Endometrial microvascular endothelial cells (primary cell): Measurements from ENCODE around the gene DYNC2H1. TPM values are rescaled to one million over a fixed set of nuclear protein-coding genes. Genes with fewer than 3 reads are reported as not detected.
"Not testable (repeated sequence)": the region's sequence is repeated elsewhere in the genome, so short reads cannot be mapped to it uniquely, and the experiment has no call there.

Experiments used
- in situ Hi-C: cut with HindIII; loops from 2 replicates; pipeline ENCODE4 v1.10.0; 2017; ENCODE audit warnings: low sequenced_read_pairs, low pct_unique_long_range_greater_than_20kb; ENCODE audit errors: inconsistent ontology term
- total RNA-seq: library from RNA; depleted of rRNA; stranded (reverse); fragments of >200 nt; gene quantifications from one replicate; pipeline ENCODE4 v1.2.3, GENCODE V29; 2015; ENCODE audit errors: inconsistent ontology term

DYNC2H1 gene
- total RNA-seq, 1 donor from 2014 or later = 8.4 TPM

DNA sequence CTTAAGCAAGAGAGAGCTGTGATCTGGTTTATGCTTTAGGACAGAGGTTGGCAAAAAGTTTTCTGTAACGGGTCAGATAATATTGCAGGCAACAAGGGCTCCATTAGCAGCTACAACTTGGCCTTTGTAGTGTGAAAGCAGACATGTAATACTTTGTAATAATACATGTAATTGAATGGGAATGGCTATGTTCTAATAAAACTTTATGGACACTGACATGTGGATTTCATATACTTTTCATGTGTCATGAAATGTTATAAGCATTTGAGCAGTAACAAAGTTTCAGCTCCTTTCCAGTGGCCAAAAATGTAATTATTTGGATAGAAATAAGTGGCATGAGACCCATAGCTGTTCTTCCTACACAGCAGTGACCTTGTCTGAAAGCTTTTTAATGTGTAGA, 3.1 kb downstream of the DYNC2H1 start:
- in situ Hi-C loops = no loop called here

DNA sequence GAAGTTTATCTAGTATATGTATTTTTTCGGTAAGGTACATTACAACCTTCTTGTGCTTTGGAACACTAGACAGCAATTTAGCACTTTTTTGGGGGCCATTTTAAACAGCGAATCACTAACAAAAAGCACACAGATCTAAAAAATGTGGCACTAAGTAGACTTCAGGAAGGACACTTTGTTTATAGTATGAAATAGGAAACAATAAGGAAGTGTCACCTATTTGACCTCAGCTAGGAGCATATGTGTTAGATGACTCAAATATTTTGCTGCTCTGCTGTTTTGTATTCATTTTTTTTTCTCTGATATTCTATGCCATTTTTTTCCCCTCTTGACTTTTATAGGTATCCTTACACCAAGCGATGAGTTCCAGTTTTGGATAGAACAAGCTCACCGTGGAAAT, 5.6 kb downstream of the DYNC2H1 start:
- in situ Hi-C loops = no loop called here

DNA sequence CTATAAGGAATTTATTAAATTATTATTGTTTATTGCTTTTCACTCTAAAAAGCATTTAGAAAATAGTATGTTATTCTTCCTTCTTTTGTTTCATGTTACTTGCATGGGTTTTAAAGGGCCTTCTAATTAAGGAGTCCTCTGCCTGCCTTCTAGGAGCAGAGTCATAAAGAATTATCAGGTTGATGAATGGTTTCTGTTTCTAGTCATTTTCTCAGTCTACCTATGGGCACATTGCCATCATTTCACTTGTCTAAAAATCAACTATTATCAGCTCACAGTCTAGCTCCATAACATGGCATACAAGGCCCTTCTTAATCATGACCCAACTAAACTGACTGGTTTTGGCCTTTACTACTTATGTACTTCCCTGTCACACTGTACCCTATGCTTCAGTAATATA, 16.2 kb downstream of the DYNC2H1 start:
- in situ Hi-C loops = no loop called here

DNA sequence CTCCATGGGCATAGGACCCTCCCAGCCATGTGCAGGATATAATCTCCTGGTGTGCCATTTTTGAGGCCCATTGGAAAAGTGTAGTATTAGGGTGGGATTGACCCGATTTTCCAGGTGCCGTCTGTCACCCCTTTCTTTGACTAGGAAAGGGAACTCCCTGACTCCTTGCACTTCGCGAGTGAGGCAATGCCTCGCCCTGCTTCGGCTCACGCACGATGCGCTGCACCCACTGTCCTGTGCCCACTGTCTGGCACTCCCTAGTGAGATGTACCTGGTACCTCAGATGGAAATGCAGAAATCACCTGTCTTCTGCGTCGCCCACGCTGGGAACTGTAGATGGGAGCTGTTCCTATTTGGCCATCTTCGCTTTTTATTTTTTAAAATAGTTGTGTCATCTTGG, 32.8 kb downstream of the DYNC2H1 start:
- in situ Hi-C loops = not testable (repeated sequence)

DNA sequence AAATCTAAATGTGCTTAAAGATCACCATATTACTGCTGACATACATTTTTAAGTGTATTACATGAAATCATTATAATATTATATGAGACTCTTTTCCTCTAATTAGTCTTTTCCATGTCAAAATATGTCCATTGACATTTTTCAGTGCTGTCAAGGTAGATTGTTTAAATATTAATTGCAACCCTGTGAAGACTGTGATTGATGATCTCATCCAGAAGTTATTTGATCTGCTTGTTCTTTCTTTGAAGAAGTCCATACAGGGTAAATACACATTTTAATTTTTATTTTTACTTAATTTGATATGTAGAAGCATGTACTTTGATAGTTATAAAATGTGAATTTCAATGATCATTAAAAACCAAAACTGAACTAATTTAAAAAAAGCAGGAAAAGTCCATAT, 38.4 kb downstream of the DYNC2H1 start:
- in situ Hi-C loops = no loop called here

DNA sequence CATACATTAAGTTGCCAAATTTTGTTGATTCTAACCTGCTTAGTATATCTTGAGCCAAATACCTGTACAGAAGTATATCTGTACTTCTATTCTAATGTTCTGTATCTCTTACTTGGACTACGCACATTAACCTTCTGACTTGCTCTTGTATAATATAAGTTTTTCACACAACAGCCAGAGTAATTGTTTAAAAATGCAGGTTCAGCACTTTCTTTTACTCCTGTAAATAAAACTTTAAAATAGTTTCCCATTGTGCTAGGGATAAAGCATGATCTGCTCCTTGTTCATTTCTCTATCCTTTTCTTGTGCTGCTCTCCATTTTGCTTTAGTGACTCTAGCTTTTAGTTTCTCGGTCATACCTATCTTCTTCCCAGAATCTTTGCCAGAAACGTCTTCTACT, 48.3 kb downstream of the DYNC2H1 start:
- in situ Hi-C loops = no loop called here

DNA sequence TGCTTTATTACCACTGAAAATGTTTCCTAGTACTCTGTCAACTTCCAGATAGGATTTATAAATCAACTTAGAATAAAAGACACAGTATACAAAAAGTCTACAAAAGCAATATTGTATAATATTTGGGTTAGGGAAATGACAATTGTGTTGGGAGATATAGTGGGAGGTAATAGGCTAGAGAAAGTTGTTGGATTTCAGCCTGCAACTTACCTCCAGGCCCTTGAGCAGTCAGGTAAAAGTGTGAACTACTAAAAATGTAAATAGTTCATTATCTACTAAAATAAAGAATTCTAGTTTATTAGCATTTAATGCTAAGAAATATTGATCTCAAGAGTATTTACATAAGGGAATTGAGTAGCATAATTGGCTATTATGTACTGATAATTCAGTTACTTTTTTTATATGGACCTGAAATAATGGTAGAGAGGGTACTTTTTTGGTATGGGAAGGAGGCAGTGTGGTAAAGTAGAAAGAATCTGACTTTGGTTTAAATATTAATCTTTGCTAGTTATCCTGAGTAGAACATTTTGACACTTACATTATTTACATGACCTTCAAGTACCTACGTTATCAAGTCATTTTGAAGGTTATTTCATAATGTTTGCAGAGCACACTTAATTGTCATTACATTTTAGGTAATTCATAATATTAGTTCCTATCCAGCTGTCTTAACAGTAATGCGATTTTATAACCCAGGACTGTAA, 55.0 kb downstream of the DYNC2H1 start:
- in situ Hi-C loops = no loop called here

DNA sequence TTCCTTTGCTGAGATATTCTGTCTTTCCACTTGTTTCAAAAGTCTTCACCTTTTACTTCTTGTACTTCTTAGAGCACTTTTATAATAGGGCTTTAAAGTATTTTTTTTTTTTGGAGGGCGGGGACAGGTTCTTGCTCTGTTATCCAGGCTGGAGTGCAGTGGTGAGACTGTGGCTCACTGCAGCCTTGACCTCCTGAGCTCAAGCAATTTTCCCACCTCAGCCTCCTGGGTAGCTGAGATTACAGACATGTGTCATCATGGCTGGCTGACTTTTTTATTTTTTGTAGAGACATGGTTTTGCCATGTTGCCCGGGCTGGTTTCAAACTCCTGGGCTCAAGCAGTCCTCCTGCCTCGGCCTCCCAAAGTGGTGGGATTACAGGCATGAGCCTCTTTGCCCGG, 57.9 kb downstream of the DYNC2H1 start:
- in situ Hi-C loops = no loop called here

DNA sequence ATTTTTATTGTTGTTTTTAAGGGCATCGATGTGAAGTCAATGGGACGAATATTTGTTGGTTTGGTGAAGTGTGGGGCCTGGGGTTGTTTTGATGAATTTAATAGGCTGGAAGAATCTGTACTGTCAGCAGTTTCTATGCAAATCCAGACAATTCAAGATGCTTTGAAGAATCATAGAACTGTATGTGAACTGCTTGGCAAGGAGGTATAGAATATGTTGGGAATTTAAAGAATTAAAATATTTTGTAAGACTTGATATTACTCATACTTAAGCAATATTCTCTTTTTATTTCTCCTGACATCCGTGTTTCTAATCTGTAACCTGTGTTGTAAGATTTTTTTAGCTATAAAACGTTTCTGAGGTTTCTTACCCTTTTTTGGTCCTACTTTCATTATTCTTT, 61.6 kb downstream of the DYNC2H1 start:
- in situ Hi-C loops = no loop called here

DNA sequence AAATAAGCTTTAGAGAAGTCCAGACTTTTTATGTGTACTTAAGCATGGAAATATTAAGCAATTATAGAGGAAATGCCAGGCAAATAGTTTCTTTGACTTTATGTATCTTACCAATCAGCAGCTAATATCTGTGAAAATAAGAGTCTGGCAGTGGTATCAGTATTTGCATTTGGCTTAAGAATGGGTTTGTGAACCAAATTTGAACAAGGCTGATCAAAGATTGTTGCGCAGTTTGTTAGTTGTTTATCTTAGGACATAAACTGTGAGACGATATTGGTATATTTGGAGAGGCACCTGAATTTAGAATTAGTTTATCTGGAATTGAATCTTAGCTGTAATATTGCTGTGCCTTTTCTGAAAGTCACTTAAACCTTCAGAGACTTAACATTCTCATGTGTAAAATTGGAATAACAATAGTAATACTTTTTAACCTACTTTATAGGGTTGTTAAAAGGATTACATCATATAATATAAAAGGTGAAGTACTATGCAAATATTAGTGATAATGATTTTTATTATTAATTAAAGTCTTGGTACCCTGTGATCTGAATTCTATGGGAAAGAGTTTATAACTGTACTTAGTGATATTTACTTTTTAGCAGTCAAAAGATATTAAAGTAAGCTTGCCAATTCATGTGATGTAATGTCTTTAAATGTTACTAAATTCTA, 66.4 kb downstream of the DYNC2H1 start:
- in situ Hi-C loops = no loop called here

DNA sequence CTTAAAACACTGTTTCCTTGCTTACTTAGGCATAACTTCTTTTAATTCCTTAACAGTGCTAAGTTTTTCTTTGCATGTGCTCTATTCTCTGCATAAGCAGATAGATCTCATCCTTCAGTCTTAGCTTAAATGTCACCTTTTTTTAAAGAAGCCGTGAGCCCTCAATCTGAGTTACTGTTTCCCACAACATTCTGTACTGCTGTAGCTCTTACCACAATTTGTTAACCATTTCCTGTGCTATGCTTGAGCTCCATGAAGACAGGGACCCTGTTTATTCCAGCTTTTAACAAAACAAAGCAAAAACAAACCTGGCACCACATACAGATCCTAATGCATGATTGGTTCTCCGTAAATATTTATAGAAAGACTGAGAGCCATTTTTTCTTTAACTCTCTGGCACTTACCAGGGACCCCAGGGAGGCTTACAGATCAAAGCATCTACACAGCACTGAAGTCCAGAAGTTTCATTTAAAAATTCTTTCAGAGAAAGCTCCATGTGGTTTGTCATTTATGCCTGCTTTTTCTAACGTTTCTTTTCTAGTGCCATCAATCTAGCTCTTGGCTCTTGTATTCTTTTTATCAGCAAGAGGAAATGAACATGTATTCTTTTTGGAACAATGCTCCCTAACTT, 74.9 kb downstream of the DYNC2H1 start:
- in situ Hi-C loops = no loop called here

DNA sequence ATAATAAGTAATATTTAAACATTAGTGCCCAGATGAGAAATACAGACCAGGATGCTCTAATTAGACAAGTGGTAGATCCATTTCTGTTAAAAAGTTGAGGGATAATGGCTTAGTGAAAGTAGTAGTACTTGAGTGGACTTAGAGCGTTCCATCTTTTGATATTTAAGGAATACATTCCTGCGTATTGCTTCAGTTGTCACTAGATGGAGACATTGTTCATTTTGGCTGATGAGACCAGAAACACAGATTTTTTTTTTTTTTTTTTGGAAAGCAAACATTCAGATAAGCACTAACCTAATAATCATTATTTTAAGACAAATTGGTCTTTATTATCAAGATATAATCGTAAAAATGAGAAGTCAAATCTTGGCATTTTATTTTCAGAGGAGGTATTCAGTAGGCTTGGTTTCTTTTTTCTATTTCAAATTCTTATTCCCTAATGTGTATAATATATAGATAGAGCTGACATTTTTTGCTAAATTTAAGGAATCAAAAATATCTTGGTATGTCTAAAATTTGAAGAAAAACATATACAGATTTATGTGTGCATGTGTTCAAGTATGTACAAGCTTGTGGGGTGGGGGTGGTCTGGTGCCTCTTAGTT, 92.9 kb downstream of the DYNC2H1 start:
- in situ Hi-C loops = no loop called here

DNA sequence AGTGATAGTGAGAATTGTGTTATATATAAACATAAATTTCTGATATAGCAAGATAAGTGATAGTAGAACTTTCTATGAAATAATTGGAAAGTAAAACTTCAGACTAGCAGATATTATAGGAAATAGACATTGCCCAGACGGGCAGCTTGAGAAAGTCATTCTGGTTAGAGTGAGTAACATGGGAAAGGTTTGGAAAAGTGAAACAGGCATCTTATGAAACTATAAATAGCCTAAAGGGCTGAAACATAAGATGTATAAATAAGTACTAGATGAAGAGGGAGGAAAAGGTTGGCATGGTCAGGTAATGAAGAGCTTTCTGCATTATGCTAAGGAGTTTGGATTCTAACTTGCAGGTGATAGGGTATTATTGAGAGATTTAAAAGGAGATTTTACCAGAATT, 101.3 kb downstream of the DYNC2H1 start:
- in situ Hi-C loops = no loop called here

DNA sequence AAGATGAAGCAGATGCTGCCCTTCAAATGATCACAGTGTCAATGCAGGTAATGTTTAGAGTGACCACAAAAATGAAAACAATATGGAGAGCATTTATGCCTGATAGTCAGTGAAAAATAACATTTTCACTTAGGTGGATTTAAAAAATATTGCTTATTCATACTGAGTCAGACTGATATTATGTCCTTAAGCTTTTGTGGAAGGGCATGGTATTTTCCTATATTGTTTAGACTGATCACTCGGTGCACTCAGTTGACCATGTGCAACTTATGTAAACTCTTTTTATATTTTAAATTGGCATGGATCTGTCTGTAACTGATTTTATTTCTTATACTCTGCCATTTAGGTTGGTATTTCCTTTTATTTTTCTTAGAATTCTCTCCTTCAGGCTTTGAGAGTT, 106.6 kb downstream of the DYNC2H1 start:
- in situ Hi-C loops = no loop called here

DNA sequence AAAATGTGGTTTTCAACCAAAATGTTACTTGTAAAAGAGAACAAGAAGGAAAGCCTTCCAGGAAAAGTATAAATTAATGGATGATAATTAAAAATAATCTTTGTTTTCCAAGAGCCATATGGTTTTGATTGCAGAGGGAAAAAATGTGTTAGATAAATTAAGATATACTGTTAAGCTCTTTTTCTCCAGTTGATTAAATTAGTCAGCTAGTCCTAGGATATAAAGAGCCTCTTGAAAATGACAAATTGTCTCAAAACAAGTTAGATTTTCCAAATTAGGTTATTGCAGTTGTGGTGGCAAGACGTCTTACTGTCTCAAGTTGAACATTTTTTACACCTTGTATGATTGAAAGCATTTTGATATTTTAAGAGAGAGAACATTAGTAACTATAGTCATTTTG, 110.9 kb downstream of the DYNC2H1 start:
- in situ Hi-C loops = no loop called here

DNA sequence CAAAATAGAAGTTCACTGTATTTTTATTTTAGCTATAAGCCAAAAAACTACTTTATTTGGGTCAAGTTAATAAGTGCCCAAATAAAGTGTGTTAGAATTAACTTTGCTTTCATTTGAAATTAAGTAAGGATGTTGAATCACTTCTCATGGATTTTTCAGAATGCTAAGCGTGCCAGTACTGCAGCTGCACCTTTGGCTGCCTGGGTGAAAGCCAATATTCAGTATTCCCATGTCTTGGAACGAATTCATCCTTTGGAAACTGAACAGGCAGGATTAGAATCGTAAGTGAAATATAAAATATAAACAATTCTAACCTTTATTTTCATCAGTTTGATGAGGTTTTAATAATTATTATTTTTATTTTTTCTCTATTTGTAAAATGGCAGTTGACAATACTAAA, 113.6 kb downstream of the DYNC2H1 start:
- in situ Hi-C loops = no loop called here

DNA sequence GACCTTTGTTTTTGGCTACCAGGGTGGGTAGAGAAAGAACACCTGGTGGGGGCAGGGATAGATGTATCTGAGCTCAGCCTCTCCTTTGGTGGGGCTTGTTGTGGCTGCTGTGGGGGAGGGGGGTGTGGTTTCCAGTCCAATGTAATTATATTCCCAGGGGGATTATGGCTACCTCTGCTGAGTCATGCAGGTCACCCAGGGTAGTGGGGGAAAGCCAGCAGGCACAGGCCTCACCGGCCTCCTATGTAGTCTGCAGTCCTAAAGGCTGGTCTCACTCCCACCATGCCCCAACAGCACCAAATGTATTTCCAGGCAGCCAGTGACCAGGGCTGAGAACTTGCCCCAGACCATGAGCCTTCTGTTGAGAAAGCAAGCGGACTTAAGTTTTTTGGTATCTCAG, 119.6 kb downstream of the DYNC2H1 start:
- in situ Hi-C loops = no loop called here

DNA sequence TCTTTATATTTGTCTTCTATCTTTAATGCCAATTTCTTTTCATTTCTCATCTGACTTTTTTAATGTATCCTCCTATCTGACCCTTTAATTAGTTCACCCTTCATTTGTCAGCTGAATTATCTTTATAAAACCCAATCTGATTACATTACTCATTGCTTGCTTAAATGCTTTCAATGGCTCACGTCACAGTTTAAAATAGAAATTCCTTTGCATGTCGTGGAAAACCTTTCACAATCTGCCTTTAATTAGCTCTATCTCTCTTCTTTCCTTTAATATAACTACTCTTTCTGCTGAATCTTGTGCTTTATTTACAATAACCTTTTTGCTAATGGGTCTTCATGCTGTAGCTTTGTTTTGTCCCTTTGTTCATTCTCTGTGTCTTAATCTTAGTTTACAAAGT, 125.7 kb downstream of the DYNC2H1 start:
- in situ Hi-C loops = no loop called here

DNA sequence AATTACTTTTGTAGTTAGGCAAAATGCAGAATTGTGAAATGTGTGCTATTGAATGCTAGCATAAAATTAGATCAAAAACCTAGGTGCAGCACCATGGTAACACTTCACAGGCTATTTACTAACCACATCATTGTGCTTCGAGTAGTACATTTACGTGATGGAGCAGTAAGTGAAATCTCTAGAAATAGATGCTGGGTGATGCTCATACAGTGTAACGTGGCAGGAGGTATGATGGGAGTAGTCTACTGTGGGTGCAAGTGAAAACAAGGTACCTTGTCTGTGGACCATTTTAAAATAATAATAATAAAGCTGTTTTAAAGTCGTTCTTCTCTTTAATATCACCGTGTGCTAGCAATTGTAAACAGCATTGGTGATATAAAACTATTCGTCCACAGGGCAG, 132.3 kb downstream of the DYNC2H1 start:
- in situ Hi-C loops = no loop called here

DNA sequence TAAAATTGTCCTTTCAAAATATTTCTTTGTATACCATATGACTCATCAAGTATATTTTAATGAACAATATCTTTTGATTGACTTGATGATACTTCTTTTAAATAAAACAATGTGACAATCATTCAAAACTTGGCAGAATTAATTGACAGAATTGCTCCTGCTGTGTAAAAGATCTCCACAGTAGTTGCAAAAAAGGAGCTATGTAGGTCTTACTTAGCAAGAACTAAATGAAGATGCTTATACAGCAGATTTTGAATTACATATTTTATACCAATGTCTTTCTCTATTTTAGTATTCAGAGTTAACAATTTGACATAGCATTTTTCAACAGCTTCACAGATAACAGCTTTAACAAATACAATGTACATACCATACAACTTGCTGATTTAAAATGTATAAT, 144.9 kb downstream of the DYNC2H1 start:
- in situ Hi-C loops = no loop called here
